GM06990 (cell line): ENCODE data around the gene APPL1.

Source experiments
- DNase-seq: peaks from one replicate; pipeline ENCODE4 v3.0.0-alpha.2; 2011; ENCODE audit not compliant: insufficient read length; ENCODE audit errors: extremely low read depth
- H3K27me3 ChIP-seq: replicated peaks from 2 replicates; pipeline ENCODE4 v1.6.0; 2011; ENCODE audit warnings: low read length; ENCODE audit not compliant: control insufficient read depth, insufficient read depth
- H3K36me3 ChIP-seq: 2 replicates; pipeline ENCODE4 v1.5.1; 2011; ENCODE audit warnings: low read length; ENCODE audit not compliant: control insufficient read depth, insufficient read depth
- H3K4me3 ChIP-seq: replicated peaks from 2 replicates; pipeline ENCODE4 v1.5.1; 2011; ENCODE audit warnings: low read depth, mild to moderate bottlenecking, control low read depth, low read length
- CTCF ChIP-seq: IDR thresholded peaks from 2 replicates; pipeline ENCODE4 v1.5.1; 2011; ENCODE audit warnings: low read length, control low read depth, mild to moderate bottlenecking, inconsistent platforms; ENCODE audit not compliant: insufficient read depth, poor library complexity, severe bottlenecking

Gene APPL1

GRCh38 chr3:57309769-57310360, 82.3 kb downstream of the APPL1 start:
- no peak overlapping the region for H3K4me3 ChIP-seq
- H3K36me3 ChIP-seq = no peaks in the 10 kb centered on the region
- DNase-seq = no peak
- no peak for TF ChIP-seq CTCF
- no peaks in the 10 kb centered on the region for H3K27me3 ChIP-seq

- Histone ChIP-seq H3K36me3 (no peaks in the 10 kb centered on the region), H3K4me3 (no peak overlapping the region), H3K27me3 (no peaks in the 10 kb centered on the region)
- no peak for DNase-seq
- TF ChIP-seq CTCF = no peak
These were observed 86.7 kb downstream of the APPL1 start for GRCh38 chr3:57314204-57314603.
